Measurements from ENCODE around the gene TJP3. TPM values are rescaled to one million over a fixed set of nuclear protein-coding genes. Genes with fewer than 3 reads are reported as not detected.
A peak's percentile ranks its signal among the peaks of the same experiment; 100 is the strongest.

TJP3 gene
- polyA plus RNA-seq (2013, experiment 1 of 2) = 23.4 TPM
- polyA plus RNA-seq (2013, experiment 2 of 2) = 21.0 TPM

- H3K4me1 ChIP-seq (ENCODE audit: control insufficient read depth in 2 of 2, insufficient read depth in 1 of 2, low read depth in 1 of 2, low read length in 2 of 2) = peaks cover 0 to 12% of the 10 kb centered on the region in 2 donors
- H3K14ac ChIP-seq (ENCODE audit: low read length) = peak within 1 kb of the TSS; percentile 82
- DNase-seq (ENCODE audit: low spot score) = no peak
- no peak within 1 kb of the TSS for H3K27ac ChIP-seq (replicated peaks; ENCODE audit: low read length)
- peak within 1 kb of the TSS; percentile 74 for H2BK15ac ChIP-seq (ENCODE audit: low read length)
- H3K4me2 ChIP-seq (ENCODE audit: insufficient read depth, low read length, poor library complexity, severe bottlenecking) = peak within 1 kb of the TSS; percentile 24
- H2BK12ac ChIP-seq (ENCODE audit: low read length) = peak within 1 kb of the TSS; percentile 94
- H3K18ac ChIP-seq (ENCODE audit: low read length) = peak within 1 kb of the TSS; percentile 70
- peak within 1 kb of the TSS; percentile 89 for H3K23ac ChIP-seq (ENCODE audit: low read depth, low read length, poor library complexity)
- peak within 1 kb of the TSS; percentile 89 for H3K4ac ChIP-seq (ENCODE audit: low read length)
- no peak within 1 kb of the TSS for H2AFZ ChIP-seq (ENCODE audit: low read length)
- H4K8ac ChIP-seq (ENCODE audit: low read depth, low read length) = no peak within 1 kb of the TSS
- H2BK120ac ChIP-seq (ENCODE audit: low read depth, low read length) = peak within 1 kb of the TSS; percentile 9
- peaks cover 0 to 16% (median 11%) of the 10 kb centered on the region in 3 experiments for H3K27me3 ChIP-seq (ENCODE audit: control insufficient read depth in 3 of 3, insufficient read depth in 3 of 3, low read depth in 1 of 3, low read length in 3 of 3)
- peak within 1 kb of the TSS; percentile 82 for H2AK5ac ChIP-seq (ENCODE audit: low read depth, low read length)
- H4K91ac ChIP-seq (ENCODE audit: low read depth, low read length, poor library complexity) = peak within 1 kb of the TSS; percentile 53
- H3K79me1 ChIP-seq (ENCODE audit: low read depth, low read length) = peaks cover 2% of the 10 kb centered on the region
- no CpG with 5 or more reads among the region's 24 CpGs for WGBS, 2 donors (ENCODE audit: extremely low coverage in 2 of 2, insufficient read length in 2 of 2, insufficient replicate concordance in 1 of 2)
- no peak within 1 kb of the TSS for H2BK5ac ChIP-seq (ENCODE audit: low read length)
- H3K9ac ChIP-seq (ENCODE audit: low read depth, low read length, poor library complexity) = peak within 1 kb of the TSS; percentile 4
- H3K36me3 ChIP-seq (replicated peaks in 1 of 2; ENCODE audit: control insufficient read depth in 2 of 2, insufficient read depth in 2 of 2, low read length in 2 of 2) = no peaks in the 10 kb centered on the region
- H3K9me3 ChIP-seq (replicated peaks in 1 of 2; ENCODE audit: control insufficient read depth in 2 of 2, insufficient read depth in 1 of 2, low read depth in 1 of 2, low read length in 2 of 2) = peaks cover 0 to 2% of the 10 kb centered on the region in 2 donors
- H3K4me3 ChIP-seq (ENCODE audit: low read length in 2 of 2) = no peak within 1 kb of the TSS
Measured at GRCh38 chr19:3708207-3708931, at the start of gene TJP3. Gene TJP3 (plus strand): TSS chr19:3708384. CDS start chr19:3728433, 20,049 bp downstream.

- Histone ChIP-seq H3K36me3 (replicated peaks in 1 of 2; ENCODE audit: control insufficient read depth in 2 of 2, insufficient read depth in 2 of 2, low read length in 2 of 2) (peaks cover 45 to 78% of the 10 kb centered on the region in 2 donors), H3K14ac (ENCODE audit: low read length) (peak overlapping the region; percentile 38), H3K4ac (ENCODE audit: low read length) (no peak overlapping the region), H3K18ac (ENCODE audit: low read length) (no peak overlapping the region), H2BK12ac (ENCODE audit: low read length) (no peak overlapping the region), H3K79me1 (ENCODE audit: low read depth, low read length) (peaks cover 6% of the 10 kb centered on the region), H3K9me3 (replicated peaks in 1 of 2; ENCODE audit: control insufficient read depth in 2 of 2, insufficient read depth in 1 of 2, low read depth in 1 of 2, low read length in 2 of 2) (peaks cover 0 to 6% of the 10 kb centered on the region in 2 donors), H2AFZ (ENCODE audit: low read length) (no peak overlapping the region), H2AK5ac (ENCODE audit: low read depth, low read length) (no peak overlapping the region), H3K4me2 (ENCODE audit: insufficient read depth, low read length, poor library complexity, severe bottlenecking) (no peak overlapping the region), H4K91ac (ENCODE audit: low read depth, low read length, poor library complexity) (no peak overlapping the region), H2BK120ac (ENCODE audit: low read depth, low read length) (no peak overlapping the region), H3K27ac (replicated peaks; ENCODE audit: low read length) (no peak overlapping the region), H3K9ac (ENCODE audit: low read depth, low read length, poor library complexity) (no peak overlapping the region), H3K4me3 (ENCODE audit: low read length in 2 of 2) (no peak overlapping the region), H2BK5ac (ENCODE audit: low read length) (no peak overlapping the region), H3K23ac (ENCODE audit: low read depth, low read length, poor library complexity) (no peak overlapping the region), H3K27me3 (ENCODE audit: control insufficient read depth in 3 of 3, insufficient read depth in 3 of 3, low read depth in 1 of 3, low read length in 3 of 3) (no peaks in the 10 kb centered on the region), H4K8ac (ENCODE audit: low read depth, low read length) (no peak overlapping the region), H2BK15ac (ENCODE audit: low read length) (no peak overlapping the region), H3K4me1 (ENCODE audit: control insufficient read depth in 2 of 2, insufficient read depth in 1 of 2, low read depth in 1 of 2, low read length in 2 of 2) (no peaks in the 10 kb centered on the region)
- WGBS, 2 donors (ENCODE audit: extremely low coverage in 2 of 2, insufficient read length in 2 of 2, insufficient replicate concordance in 1 of 2) = no CpG with 5 or more reads among the region's 37 CpGs
- DNase-seq (ENCODE audit: low spot score) = no peak
Measured at GRCh38 chr19:3658870-3659745, 49.1 kb upstream of the TJP3 start.

DNA sequence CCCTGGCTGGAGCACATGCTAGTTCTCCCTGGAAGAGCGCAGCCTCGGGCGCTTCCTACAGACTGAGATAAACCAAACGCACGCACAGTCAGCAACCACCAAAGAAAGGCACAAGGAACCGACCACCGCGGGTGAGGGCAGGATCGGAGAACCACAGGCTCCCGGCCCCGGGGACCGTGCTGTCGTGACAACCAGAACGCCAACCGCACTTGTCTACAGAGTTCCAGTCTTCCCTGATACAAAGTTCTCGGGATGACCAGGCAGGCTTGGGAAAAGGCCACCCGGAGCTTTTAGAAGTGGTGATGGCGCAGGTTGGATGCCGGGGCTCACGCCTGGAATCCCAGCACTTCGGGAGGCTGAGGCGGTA, 48.5 kb upstream of the TJP3 start:
- Histone ChIP-seq H4K8ac (ENCODE audit: low read depth, low read length) (no peak overlapping the region), H3K4me3 (ENCODE audit: low read length in 2 of 2) (no peak overlapping the region), H3K14ac (ENCODE audit: low read length) (no peak overlapping the region), H2AFZ (ENCODE audit: low read length) (no peak overlapping the region), H2AK5ac (ENCODE audit: low read depth, low read length) (no peak overlapping the region), H3K9me3 (replicated peaks in 1 of 2; ENCODE audit: control insufficient read depth in 2 of 2, insufficient read depth in 1 of 2, low read depth in 1 of 2, low read length in 2 of 2) (peaks cover 0 to 6% of the 10 kb centered on the region in 2 donors), H3K27me3 (ENCODE audit: control insufficient read depth in 3 of 3, insufficient read depth in 3 of 3, low read depth in 1 of 3, low read length in 3 of 3) (no peaks in the 10 kb centered on the region), H3K79me1 (ENCODE audit: low read depth, low read length) (peaks cover 6% of the 10 kb centered on the region), H3K36me3 (replicated peaks in 1 of 2; ENCODE audit: control insufficient read depth in 2 of 2, insufficient read depth in 2 of 2, low read length in 2 of 2) (peaks cover 51 to 83% of the 10 kb centered on the region in 2 donors), H2BK5ac (ENCODE audit: low read length) (no peak overlapping the region), H3K9ac (ENCODE audit: low read depth, low read length, poor library complexity) (no peak overlapping the region), H3K4ac (ENCODE audit: low read length) (no peak overlapping the region), H2BK12ac (ENCODE audit: low read length) (no peak overlapping the region), H3K27ac (replicated peaks; ENCODE audit: low read length) (no peak overlapping the region), H2BK15ac (ENCODE audit: low read length) (no peak overlapping the region), H4K91ac (ENCODE audit: low read depth, low read length, poor library complexity) (no peak overlapping the region), H3K4me2 (ENCODE audit: insufficient read depth, low read length, poor library complexity, severe bottlenecking) (no peak overlapping the region), H3K23ac (ENCODE audit: low read depth, low read length, poor library complexity) (no peak overlapping the region), H3K18ac (ENCODE audit: low read length) (no peak overlapping the region), H2BK120ac (ENCODE audit: low read depth, low read length) (no peak overlapping the region), H3K4me1 (ENCODE audit: control insufficient read depth in 2 of 2, insufficient read depth in 1 of 2, low read depth in 1 of 2, low read length in 2 of 2) (no peaks in the 10 kb centered on the region)
- no peak for DNase-seq (ENCODE audit: low spot score)
- no CpG with 5 or more reads among the region's 22 CpGs for WGBS, 2 donors (ENCODE audit: extremely low coverage in 2 of 2, insufficient read length in 2 of 2, insufficient replicate concordance in 1 of 2)
